Measurements from ENCODE around the gene LIPG.

Gene LIPG

GRCh38 chr18:49597157-49597931 is 35.5 kb downstream of the LIPG start:
- DNase-seq (ENCODE audit: low read depth, low spot score) = no peak
- no peak overlapping the region for H3K4me3 ChIP-seq (ENCODE audit: low read length)

DNA sequence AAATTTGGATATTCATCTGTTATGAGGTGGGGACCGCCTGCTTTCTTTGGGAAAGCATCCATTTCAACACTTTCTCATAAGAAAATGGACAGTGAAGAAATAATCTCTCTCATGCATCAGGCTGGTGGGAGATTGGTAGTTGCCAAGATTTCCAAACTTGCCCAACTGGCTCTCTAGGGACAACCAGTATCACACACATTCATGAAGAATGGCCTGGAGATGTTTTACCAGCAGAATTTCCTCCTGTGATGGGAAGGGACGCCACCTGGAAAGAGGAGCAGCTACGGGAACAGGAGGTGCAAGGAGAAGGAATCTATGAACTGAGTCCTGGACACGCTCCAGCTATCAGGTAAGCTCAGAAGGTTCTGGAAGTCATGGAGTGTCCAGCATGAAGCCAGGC is 39.4 kb downstream of the LIPG start:
- H3K4me3 ChIP-seq (ENCODE audit: low read length) = no peak overlapping the region
- DNase-seq (ENCODE audit: low read depth, low spot score) = no peak

- H3K4me3 ChIP-seq (ENCODE audit: low read length) = no peak overlapping the region
- DNase-seq (ENCODE audit: low read depth, low spot score) = no peak
These were observed 46.8 kb downstream of the LIPG start for GRCh38 chr18:49608366-49609255.

DNA sequence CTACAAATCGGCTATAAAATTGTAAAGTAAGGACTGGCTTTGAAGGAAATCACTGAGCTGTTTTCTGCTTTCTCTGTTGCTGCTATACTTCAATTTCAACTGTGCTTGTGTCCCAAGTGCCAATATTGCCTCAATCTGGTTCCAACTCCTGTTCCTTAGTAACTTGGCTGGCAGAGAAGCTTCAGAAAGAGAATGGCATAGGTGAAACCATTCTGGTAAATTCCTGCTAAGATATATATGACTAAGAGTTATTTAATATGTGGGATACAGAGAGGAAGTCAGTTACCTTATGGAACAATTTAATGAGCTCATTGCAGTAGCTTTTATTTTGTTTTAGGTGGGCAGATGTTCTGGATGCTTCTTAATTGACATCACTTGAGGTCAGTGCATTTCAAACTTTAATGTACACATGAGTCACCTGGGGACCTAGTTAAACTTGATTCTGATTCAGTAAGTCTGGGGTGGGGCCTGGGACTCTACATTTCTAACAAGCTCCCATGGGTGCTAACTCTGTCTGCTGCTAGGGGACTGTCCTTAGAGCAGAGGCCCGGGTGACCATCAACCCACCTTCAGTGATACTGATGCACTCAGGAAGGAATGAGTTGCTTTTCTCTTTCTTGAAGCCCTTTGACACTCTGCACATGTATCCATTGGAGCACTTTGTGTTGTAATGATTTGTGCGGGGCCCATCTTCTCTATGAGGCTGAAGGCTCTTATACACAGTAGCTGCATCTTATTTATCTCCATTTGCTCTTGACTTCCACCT is 47.6 kb downstream of the LIPG start:
- H3K4me3 ChIP-seq (ENCODE audit: low read length) = no peak overlapping the region
- DNase-seq (ENCODE audit: low read depth, low spot score) = no peak

DNA sequence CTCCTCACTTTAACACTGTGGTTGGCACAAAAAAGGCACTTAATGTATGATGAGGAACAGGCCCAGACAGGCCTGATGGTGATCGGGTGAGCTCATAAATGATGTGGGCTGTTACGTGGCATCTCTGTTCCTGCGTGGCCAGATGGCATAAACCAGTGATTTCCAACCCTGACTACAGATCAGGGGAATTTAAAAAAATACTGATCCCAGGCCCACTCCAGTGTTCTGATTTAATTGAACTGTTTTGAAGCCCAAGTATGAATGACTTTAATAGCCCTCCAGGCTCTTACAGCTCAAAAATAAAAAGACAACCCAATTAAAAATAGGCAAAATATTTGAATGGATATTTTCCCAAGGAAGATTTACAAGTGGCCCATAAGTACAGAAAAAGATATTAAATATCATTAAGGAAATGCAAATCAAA is 48.2 kb downstream of the LIPG start:
- no peak overlapping the region for H3K4me3 ChIP-seq (ENCODE audit: low read length)
- DNase-seq (ENCODE audit: low read depth, low spot score) = no peak

DNA sequence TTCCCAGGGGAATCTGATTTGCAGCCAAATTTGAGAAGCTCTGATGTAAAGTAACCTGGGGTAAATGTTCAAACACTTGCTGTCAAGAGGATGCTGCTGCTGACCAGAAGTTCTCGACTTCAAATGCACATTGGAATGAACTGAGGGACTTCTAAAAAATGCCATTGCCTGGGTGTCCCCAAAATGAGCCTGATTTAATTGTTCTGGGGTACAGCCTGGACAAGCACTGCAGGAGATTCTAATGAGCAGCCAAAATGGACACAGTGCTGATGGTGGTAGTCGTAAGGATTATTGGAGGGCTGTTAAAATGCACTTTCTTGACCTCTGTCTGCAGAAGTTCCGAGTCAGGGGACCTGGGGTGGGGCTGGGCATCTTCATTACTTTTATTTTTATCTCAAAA is 49.5 kb downstream of the LIPG start:
- DNase-seq (ENCODE audit: low read depth, low spot score) = no peak
- H3K4me3 ChIP-seq (ENCODE audit: low read length) = no peak overlapping the region

- no peak for DNase-seq (ENCODE audit: low read depth, low spot score)
These were observed 50.7 kb downstream of the LIPG start for GRCh38 chr18:49612515-49613033.

DNA sequence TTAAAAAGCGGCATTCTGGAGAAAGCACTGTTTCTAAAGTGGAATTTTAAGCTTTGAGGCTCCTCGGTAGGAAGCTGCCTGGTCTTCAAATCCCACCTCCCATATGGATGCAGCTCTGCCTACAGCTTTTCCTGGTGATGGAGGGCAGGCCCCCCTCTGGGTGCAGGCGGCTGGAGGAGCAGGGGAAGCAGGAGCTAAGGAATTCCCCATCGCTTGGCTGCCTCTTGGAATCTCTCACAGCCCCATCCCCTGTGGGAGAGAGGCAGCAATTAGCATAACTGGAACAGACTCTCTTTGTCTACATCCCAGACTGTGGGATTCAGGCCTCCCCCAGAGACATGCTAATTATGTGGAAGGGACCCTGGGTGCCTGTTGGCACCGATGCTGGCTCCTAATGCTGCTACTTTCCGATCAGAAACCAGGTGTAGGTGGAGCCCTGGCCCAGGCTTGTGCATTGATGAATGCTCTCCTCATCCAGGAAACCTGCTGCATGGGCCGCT is 51.3 kb downstream of the LIPG start:
- DNase-seq (ENCODE audit: low read depth, low spot score) = no peak
- H3K4me3 ChIP-seq (ENCODE audit: low read length) = no peak overlapping the region

More at GRCh38 chr18:49612515-49613033, 50.7 kb downstream of the LIPG start:
- H3K4me3 ChIP-seq (ENCODE audit: low read length) = no peak overlapping the region

- DNase-seq (ENCODE audit: low read depth, low spot score) = no peak
- no peak overlapping the region for H3K4me3 ChIP-seq (ENCODE audit: low read length)
These were observed 51.8 kb downstream of the LIPG start for GRCh38 chr18:49613641-49614151.

GRCh38 chr18:49616618-49617328 is 54.9 kb downstream of the LIPG start:
- H3K4me3 ChIP-seq (ENCODE audit: low read length) = no peak overlapping the region
- no peak for DNase-seq (ENCODE audit: low read depth, low spot score)

DNA sequence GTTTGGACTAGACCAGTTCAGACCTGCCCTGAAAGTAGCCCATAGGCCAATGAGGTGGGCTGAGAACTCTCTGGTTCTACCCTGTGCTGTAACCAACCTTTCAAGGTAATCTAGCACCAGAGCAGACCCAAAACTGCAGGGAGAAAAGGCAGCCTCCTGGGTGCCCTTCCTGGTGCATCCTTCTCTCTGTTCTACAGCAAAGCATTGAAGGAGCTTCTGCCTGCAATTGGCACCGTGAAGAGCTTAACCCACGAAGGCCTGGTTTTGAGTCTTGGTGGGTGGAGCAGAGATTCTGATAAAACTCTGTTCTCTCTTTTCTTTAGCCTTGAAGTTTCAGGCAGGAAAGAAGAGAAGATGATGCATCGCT is 55.5 kb downstream of the LIPG start:
- H3K4me3 ChIP-seq (ENCODE audit: low read length) = no peak overlapping the region
- no peak for DNase-seq (ENCODE audit: low read depth, low spot score)

DNA sequence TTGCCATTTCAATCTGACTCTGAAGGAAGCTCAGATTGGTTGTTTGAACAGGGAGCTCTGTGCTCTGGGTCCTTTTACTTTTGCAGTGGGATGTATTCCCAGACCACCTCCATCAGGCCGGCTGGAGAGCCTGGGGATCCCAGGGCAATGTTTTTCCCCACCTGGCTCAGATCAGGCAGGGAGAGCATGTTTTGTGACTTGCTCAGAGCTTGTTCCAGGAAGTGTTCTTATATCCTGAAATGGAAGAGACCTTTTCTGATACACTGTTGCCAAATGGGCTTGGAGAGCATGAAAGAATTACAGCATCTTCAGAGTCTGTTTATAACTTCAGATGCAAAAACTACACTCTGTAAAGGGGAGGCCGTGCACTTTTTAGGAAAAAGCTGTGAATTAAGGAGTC is 56.0 kb downstream of the LIPG start:
- no peak overlapping the region for H3K4me3 ChIP-seq (ENCODE audit: low read length)
- DNase-seq (ENCODE audit: low read depth, low spot score) = no peak

- no peak overlapping the region for H3K4me3 ChIP-seq (ENCODE audit: low read length)
- no peak for DNase-seq (ENCODE audit: low read depth, low spot score)
These were observed 57.2 kb downstream of the LIPG start for GRCh38 chr18:49618742-49619681.

DNA sequence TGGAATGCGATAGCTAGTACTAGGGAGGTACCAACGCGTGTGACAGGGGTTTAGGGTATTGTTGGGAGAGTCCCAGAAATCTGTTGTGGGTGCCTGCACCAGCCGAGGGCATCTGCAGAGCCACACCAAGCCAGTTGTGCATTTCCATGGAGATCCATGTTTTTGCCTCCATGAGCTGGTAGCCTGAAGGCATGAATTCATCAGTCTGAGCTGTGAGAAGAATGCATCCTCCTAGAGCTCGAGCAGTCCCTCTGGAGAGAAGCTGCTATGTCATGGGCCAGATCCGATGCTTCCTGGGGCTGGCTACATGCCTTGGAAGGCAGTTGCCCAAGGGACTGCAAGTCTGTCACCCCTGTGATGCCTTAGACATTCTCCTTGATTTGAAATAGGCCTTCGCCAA is 57.9 kb downstream of the LIPG start:
- H3K4me3 ChIP-seq (ENCODE audit: low read length) = no peak overlapping the region
- no peak for DNase-seq (ENCODE audit: low read depth, low spot score)

DNA sequence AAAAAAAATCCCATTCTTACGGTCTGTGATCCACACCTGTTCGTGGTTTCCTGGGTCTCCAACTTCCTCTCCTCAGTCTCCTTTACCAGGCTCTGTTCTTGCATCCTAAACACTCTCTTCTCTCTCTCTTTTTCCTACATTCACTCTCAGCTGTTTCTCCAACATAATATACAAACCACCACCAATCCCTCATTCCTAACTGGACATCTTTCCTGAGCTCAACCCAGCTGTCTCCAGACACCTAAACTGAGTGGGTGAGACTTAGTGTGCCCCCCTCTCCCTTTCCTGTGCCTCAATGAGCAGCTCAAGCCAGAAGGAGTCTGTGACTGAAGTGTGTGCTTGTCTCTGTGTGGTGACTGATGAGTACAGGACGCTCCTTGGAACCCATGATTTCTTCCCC is 59.4 kb downstream of the LIPG start:
- DNase-seq (ENCODE audit: low read depth, low spot score) = no peak
- H3K4me3 ChIP-seq (ENCODE audit: low read length) = no peak overlapping the region

- DNase-seq (ENCODE audit: low read depth, low spot score) = no peak
- H3K4me3 ChIP-seq (ENCODE audit: low read length) = no peak overlapping the region
These were observed 60.0 kb downstream of the LIPG start for GRCh38 chr18:49621717-49622351.

DNA sequence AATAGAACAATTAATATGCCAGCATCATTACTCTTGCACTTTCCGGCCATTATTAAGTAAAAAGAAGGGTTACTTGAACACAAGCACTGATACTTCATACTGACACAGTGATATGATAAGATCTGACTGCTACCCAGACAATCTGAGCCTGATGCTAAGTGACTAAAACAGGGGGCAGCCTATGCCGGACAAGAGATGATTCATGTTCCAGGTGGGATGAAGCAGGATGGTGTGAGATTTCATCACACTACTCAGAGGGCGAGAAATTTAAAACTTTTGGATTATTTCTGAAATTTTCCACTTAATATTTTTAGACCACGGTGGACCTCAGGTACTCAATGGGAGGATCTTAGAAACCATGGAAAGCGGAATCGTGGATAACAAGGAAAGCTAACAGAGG is 61.7 kb downstream of the LIPG start:
- no peak for DNase-seq (ENCODE audit: low read depth, low spot score)
- no peak overlapping the region for H3K4me3 ChIP-seq (ENCODE audit: low read length)

Data from Jurkat, Clone E6-1 (cell line).